H9 (cell line): Measurements from ENCODE around the gene XPC. TPM values are rescaled to one million over a fixed set of nuclear protein-coding genes. Genes with fewer than 3 reads are reported as not detected.

Experiments
- DNase-seq: peaks from one replicate; pipeline ENCODE4 v3.0.0-alpha.2; 2017
- H2AFZ ChIP-seq: one replicate; pipeline ENCODE4 v1.6.1; 2013; ENCODE audit warnings: mild to moderate bottlenecking, low read length, control low read depth, moderate library complexity
- H2AK5ac ChIP-seq: 2 replicates; pipeline ENCODE4 v1.6.1; 2013; ENCODE audit warnings: low read length, control low read depth, mixed read lengths; ENCODE audit not compliant: insufficient read length
- H2BK120ac ChIP-seq: one replicate; pipeline ENCODE4 v1.6.1; 2013; ENCODE audit warnings: low read depth, mild to moderate bottlenecking, low read length, control low read depth, inconsistent platforms; ENCODE audit not compliant: poor library complexity, severe bottlenecking
- H2BK12ac ChIP-seq: 2 replicates; pipeline ENCODE4 v1.6.1; 2013; ENCODE audit warnings: low read length, control low read depth, mixed read lengths, low read depth; ENCODE audit not compliant: insufficient read length
- H2BK15ac ChIP-seq: 2 replicates; pipeline ENCODE4 v1.6.1; 2013; ENCODE audit warnings: low read depth, low read length, control low read depth
- H2BK20ac ChIP-seq: one replicate; pipeline ENCODE4 v1.6.1; 2013; ENCODE audit warnings: low read depth, mild to moderate bottlenecking, low read length, control low read depth, inconsistent platforms; ENCODE audit not compliant: poor library complexity, severe bottlenecking
- H2BK5ac ChIP-seq: 2 replicates; pipeline ENCODE4 v1.6.1; 2013; ENCODE audit warnings: low read length, control low read depth, mixed read lengths; ENCODE audit not compliant: insufficient read length
- H3K14ac ChIP-seq: 2 replicates; pipeline ENCODE4 v1.6.1; 2013; ENCODE audit warnings: low read length, control low read depth; ENCODE audit not compliant: insufficient read depth
- H3K18ac ChIP-seq: 2 replicates; pipeline ENCODE4 v1.6.1; 2013; ENCODE audit warnings: low read depth, mild to moderate bottlenecking, mixed read lengths, low read length, control low read depth; ENCODE audit not compliant: insufficient read length
- H3K23ac ChIP-seq: 2 replicates; pipeline ENCODE4 v1.6.1; 2013; ENCODE audit warnings: low read length, control low read depth, mixed read lengths, low read depth; ENCODE audit not compliant: insufficient read length
- H3K23me2 ChIP-seq: 2 replicates; pipeline ENCODE4 v1.6.1; 2013; ENCODE audit warnings: low read depth, mild to moderate bottlenecking, mixed read lengths, low read length, control low read depth; ENCODE audit not compliant: insufficient read length, poor library complexity, severe bottlenecking
- H3K27ac ChIP-seq: 2 replicates; pipeline ENCODE4 v1.5.1; 2013; ENCODE audit warnings: low read length, control low read depth, mixed read lengths, low read depth; ENCODE audit not compliant: insufficient read length
- H3K27me3 ChIP-seq: 2 replicates; pipeline ENCODE4 v1.6.1; 2013; ENCODE audit warnings: low read length, control low read depth, inconsistent platforms; ENCODE audit not compliant: insufficient read depth
- H3K4ac ChIP-seq: 2 replicates; pipeline ENCODE4 v1.6.1; 2013; ENCODE audit warnings: low read depth, mild to moderate bottlenecking, control low read depth, inconsistent platforms, low read length, moderate library complexity
- H3K4me1 ChIP-seq: 2 replicates; pipeline ENCODE4 v1.6.1; 2013; ENCODE audit warnings: low read length, control low read depth, inconsistent platforms; ENCODE audit not compliant: insufficient read depth
- H3K4me2 ChIP-seq: 2 replicates; pipeline ENCODE4 v1.6.1; 2013; ENCODE audit warnings: low read length, control low read depth, mixed read lengths; ENCODE audit not compliant: insufficient read length, insufficient read depth
- H3K56ac ChIP-seq: 2 replicates; pipeline ENCODE4 v1.6.1; 2013; ENCODE audit warnings: low read depth, mild to moderate bottlenecking, mixed read lengths, low read length, control low read depth; ENCODE audit not compliant: insufficient read length
- H3K79me1 ChIP-seq: 2 replicates; pipeline ENCODE4 v1.6.1; 2013; ENCODE audit warnings: low read depth, mild to moderate bottlenecking, moderate library complexity, low read length, control low read depth, inconsistent platforms; ENCODE audit not compliant: insufficient read depth, poor library complexity, severe bottlenecking
- H3K79me2 ChIP-seq: 2 replicates; pipeline ENCODE4 v1.6.1; 2013; ENCODE audit warnings: low read length, control low read depth, inconsistent platforms; ENCODE audit not compliant: insufficient read depth
- H3K9ac ChIP-seq: 2 replicates; pipeline ENCODE4 v1.6.1; 2013; ENCODE audit warnings: low read length, control low read depth, mixed read lengths; ENCODE audit not compliant: insufficient read length; ENCODE audit errors: extremely low read depth
- H3K9me3 ChIP-seq: one replicate; pipeline ENCODE4 v1.6.1; 2013; ENCODE audit warnings: low read depth, low read length, inconsistent platforms; ENCODE audit not compliant: control insufficient read depth
- H3T11ph ChIP-seq: one replicate; pipeline ENCODE4 v1.6.1; 2013; ENCODE audit warnings: mild to moderate bottlenecking, low read length, control low read depth, inconsistent platforms
- H4K20me1 ChIP-seq: one replicate; pipeline ENCODE4 v1.6.1; 2013; ENCODE audit not compliant: control insufficient read depth, insufficient read length, insufficient read depth
- H4K5ac ChIP-seq: 2 replicates; pipeline ENCODE4 v1.6.1; 2013; ENCODE audit warnings: low read depth, mild to moderate bottlenecking, mixed read lengths, low read length, control low read depth; ENCODE audit not compliant: insufficient read length
- H4K8ac ChIP-seq: replicated peaks from 2 replicates; pipeline ENCODE4 v1.6.1; 2013; ENCODE audit warnings: low read length, control low read depth, mixed read lengths, low read depth; ENCODE audit not compliant: insufficient read length
- H4K91ac ChIP-seq: 2 replicates; pipeline ENCODE4 v1.6.1; 2013; ENCODE audit warnings: low read depth, mild to moderate bottlenecking, moderate library complexity, mixed read lengths, low read length, control low read depth; ENCODE audit not compliant: insufficient read length
- H3K27ac Mint-ChIP-seq, 3 experiments: 2 replicates in 2 of 3; 3 replicates in 1 of 3; pipeline ENCODE4 v1.8.0; 2020 to 2021; ENCODE audit warnings: mixed read lengths in 3 of 3, mild to moderate bottlenecking in 1 of 3, moderate library complexity in 1 of 3
- H3K27me3 Mint-ChIP-seq: 2 replicates; pipeline ENCODE4 v1.8.0; 2021; ENCODE audit warnings: low read depth, mild to moderate bottlenecking, moderate library complexity, mixed read lengths
- H3K36me3 Mint-ChIP-seq, 3 experiments: 2 replicates in 2 of 3; 3 replicates in 1 of 3; pipeline ENCODE4 v1.8.0; 2020 to 2021; ENCODE audit warnings: low read depth in 3 of 3, mixed read lengths in 3 of 3; ENCODE audit not compliant: insufficient read depth in 1 of 3
- H3K4me1 Mint-ChIP-seq, 2 experiments: 2 replicates each; pipeline ENCODE4 v1.8.0; 2020; ENCODE audit warnings: mixed read lengths in 2 of 2
- H3K4me3 Mint-ChIP-seq, 2 experiments: 2 replicates in 1 of 2; 3 replicates in 1 of 2; pipeline ENCODE4 v1.8.0; 2020 to 2021; ENCODE audit warnings: mild to moderate bottlenecking in 2 of 2, mixed read lengths in 2 of 2, moderate library complexity in 1 of 2
- H3K9me3 Mint-ChIP-seq, 2 experiments: 2 replicates in 1 of 2; 3 replicates in 1 of 2; pipeline ENCODE4 v1.8.0; 2020; ENCODE audit warnings: mild to moderate bottlenecking in 2 of 2, mixed read lengths in 2 of 2, moderate library complexity in 1 of 2
- WGBS: extraction: QIAGEN DNeasy Blood & Tissue Kit; methylation state at CpG from one replicate; pipeline ENCODE4 v1.1.7; 2013; ENCODE audit warnings: missing lambda C conversion rate, low lambda C conversion rate, mixed read lengths; ENCODE audit not compliant: insufficient read length; ENCODE audit errors: extremely low coverage; 5-methylcytosine and 5-hydroxymethylcytosine counted together
- total RNA-seq: library from RNA; stranded (reverse); gene quantifications from 2 replicates; pipeline ENCODE4 v1.2.1, GENCODE V29; 2021
- TF ChIP-seq, protein P1 (sequence below): fragments of 200-600 bp; sonication (generic); conservative IDR thresholded peaks from 3 replicates; pipeline ENCODE4 v1.8.0; 2021; ENCODE audit warnings: antibody characterized with exemption, mild to moderate bottlenecking

XPC gene
- total RNA-seq, 1 experiment from 2014 or later: 30.3 TPM

DNA sequence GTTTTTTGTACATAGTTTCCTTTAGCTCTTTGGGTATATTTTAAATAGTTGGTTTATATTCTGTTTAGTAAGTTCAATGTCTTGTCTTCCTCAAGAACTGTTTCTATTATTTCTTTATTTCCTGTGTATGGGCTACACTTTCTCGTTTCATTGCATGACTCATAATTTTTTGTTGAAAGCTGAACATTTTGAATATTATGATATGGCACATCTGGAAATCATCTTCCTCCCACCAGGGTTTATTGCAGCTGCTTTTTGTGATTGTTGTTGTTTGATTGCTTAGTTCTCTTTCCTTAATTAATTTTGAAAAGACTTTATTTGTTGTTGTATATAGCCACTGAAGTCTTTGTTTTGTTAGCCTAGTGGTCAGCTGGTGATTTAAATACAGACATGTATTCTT lies 44.1 kb upstream of the XPC start:
- H3K18ac ChIP-seq: no peak overlapping the region
- no peak overlapping the region for H3K56ac ChIP-seq
- no peak overlapping the region for H3K14ac ChIP-seq
- no peak overlapping the region for H3K4me2 ChIP-seq
- no peak overlapping the region for H2BK120ac ChIP-seq
- no peaks in the 10 kb centered on the region for H3K79me2 ChIP-seq
- H3K23ac ChIP-seq: no peak overlapping the region
- no peak overlapping the region for H4K8ac ChIP-seq
- DNase-seq: no peak
- no peaks in the 10 kb centered on the region for H3K4me1 ChIP-seq
- H3K27me3 ChIP-seq: no peaks in the 10 kb centered on the region
- TF ChIP-seq, protein P1, sequence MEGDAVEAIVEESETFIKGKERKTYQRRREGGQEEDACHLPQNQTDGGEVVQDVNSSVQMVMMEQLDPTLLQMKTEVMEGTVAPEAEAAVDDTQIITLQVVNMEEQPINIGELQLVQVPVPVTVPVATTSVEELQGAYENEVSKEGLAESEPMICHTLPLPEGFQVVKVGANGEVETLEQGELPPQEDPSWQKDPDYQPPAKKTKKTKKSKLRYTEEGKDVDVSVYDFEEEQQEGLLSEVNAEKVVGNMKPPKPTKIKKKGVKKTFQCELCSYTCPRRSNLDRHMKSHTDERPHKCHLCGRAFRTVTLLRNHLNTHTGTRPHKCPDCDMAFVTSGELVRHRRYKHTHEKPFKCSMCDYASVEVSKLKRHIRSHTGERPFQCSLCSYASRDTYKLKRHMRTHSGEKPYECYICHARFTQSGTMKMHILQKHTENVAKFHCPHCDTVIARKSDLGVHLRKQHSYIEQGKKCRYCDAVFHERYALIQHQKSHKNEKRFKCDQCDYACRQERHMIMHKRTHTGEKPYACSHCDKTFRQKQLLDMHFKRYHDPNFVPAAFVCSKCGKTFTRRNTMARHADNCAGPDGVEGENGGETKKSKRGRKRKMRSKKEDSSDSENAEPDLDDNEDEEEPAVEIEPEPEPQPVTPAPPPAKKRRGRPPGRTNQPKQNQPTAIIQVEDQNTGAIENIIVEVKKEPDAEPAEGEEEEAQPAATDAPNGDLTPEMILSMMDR: no peak
- no peaks in the 10 kb centered on the region for H3K23me2 ChIP-seq
- no peak overlapping the region for H2AFZ ChIP-seq
- H3K4ac ChIP-seq: no peak overlapping the region
- H3K27ac Mint-ChIP-seq: no peak overlapping the region
- H3K9me3 ChIP-seq: no peaks in the 10 kb centered on the region
- H4K91ac ChIP-seq: no peak overlapping the region
- no CpG with 5 or more reads among the region's 1 CpG for WGBS
- no peak overlapping the region for H3K27ac ChIP-seq
- no peak overlapping the region for H4K5ac ChIP-seq
- no peak overlapping the region for H2BK20ac ChIP-seq
- H3K4me3 Mint-ChIP-seq: no peak overlapping the region
- H4K20me1 ChIP-seq: no peaks in the 10 kb centered on the region
- H3T11ph ChIP-seq: no peak overlapping the region
- H3K27me3 Mint-ChIP-seq: peaks cover 17% of the 10 kb centered on the region
- H2BK15ac ChIP-seq: no peak overlapping the region
- no peak overlapping the region for H2BK12ac ChIP-seq
- peaks cover 1 to 20% (median 7%) of the 10 kb centered on the region in 3 experiments; a peak in 6 of 7 replicates for H3K36me3 Mint-ChIP-seq
- no peak overlapping the region for H2AK5ac ChIP-seq
- H3K79me1 ChIP-seq: no peaks in the 10 kb centered on the region
- peaks cover 23% of the 10 kb centered on the region in 2 experiments for H3K4me1 Mint-ChIP-seq
- no peak overlapping the region for H3K9ac ChIP-seq
- peaks cover 29 to 32% of the 10 kb centered on the region in 2 experiments for H3K9me3 Mint-ChIP-seq
- H2BK5ac ChIP-seq: no peak overlapping the region
